HG03520 (cell line): ENCODE results near the gene OPA3.

Experiments
- ATAC-seq: cut with Tn5 transposase; IDR thresholded peaks from one replicate; pipeline ENCODE4 v1.9.1; 2021; ENCODE audit warnings: mild to moderate bottlenecking, moderate library complexity; ENCODE audit not compliant: unreplicated experiment

The OPA3 gene

GRCh38 chr19:45484273-45484945, 100.2 kb downstream of the OPA3 start:
- no peak for ATAC-seq

- ATAC-seq, result no peak
Measured at GRCh38 chr19:45483033-45483432, 101.6 kb downstream of the OPA3 start.

DNA sequence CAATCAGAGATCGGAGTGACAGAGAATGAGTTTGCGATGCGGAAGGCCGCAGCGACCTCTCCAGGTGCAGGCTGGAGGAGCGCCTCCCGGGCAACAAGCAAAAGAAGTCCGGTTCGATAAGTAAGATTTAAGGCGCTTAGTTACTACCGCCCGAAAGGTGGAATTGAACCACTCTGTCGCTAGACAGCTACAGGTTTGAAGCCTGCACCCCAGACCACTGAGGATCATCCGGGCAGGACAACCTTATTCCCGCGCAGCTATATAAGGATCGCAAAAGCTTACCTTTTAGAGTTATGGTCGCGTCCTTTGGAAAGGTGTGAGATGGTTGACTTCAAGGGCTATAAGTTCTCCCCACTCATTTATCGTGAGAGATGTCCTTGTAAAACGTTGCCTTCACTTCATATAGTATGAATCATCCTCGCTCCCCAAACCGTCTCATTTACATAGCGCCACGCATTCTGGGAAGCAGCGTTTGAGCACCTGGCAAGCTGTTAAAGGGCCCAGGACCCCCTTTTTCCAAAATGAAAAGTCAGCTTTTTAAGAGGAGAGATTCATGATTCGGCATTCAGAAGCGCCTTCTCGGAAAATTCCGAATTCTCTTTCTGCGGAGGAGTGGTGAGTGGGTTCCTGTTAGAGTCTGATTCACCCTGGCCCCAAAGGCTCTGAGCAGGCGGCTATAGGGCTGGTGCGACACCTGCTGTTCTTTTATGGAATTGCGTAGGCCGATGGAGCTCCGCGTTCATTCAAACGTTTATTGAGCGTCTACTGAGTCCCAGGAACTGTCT, 106.0 kb downstream of the OPA3 start:
- peak; percentile 72 for ATAC-seq

GRCh38 chr19:45477713-45478453, 106.7 kb downstream of the OPA3 start:
- no peak for ATAC-seq
